Fibroblast of the aortic adventitia (primary cell): Measurements from ENCODE around the gene ABCA10. TPM values are rescaled to one million over a fixed set of nuclear protein-coding genes. Genes with fewer than 3 reads are reported as not detected.
"Not testable (repeated sequence)": the region's sequence is repeated elsewhere in the genome, so short reads cannot be mapped to it uniquely, and the experiment has no call there.

Experiments
- DNase-seq: peaks from one replicate; pipeline ENCODE4 v3.0.0-alpha.2; 2010; ENCODE audit warnings: low read depth
- H3K4me3 ChIP-seq: 2 replicates; pipeline ENCODE4 v1.5.1; 2011; ENCODE audit warnings: low read depth, mild to moderate bottlenecking, control low read depth, low read length, moderate library complexity
- CTCF ChIP-seq: IDR thresholded peaks from 2 replicates; pipeline ENCODE4 v1.5.1; 2011; ENCODE audit warnings: mild to moderate bottlenecking, low read length, control low read depth, inconsistent platforms; ENCODE audit not compliant: insufficient read depth
- total RNA-seq: library from RNA; depleted of rRNA; stranded (reverse); fragments of >200 nt; gene quantifications from 2 replicates; pipeline ENCODE4 v1.2.3, GENCODE V29; 2012; ENCODE audit warnings: low replicate concordance

The ABCA10 gene
- total RNA-seq, 1 donor, result 2.8 TPM

GRCh38 chr17:69213059-69213813 is 15.4 kb downstream of the ABCA10 start:
- no peak for DNase-seq
- H3K4me3 ChIP-seq, result no peak overlapping the region
- no peak for TF ChIP-seq CTCF

DNA sequence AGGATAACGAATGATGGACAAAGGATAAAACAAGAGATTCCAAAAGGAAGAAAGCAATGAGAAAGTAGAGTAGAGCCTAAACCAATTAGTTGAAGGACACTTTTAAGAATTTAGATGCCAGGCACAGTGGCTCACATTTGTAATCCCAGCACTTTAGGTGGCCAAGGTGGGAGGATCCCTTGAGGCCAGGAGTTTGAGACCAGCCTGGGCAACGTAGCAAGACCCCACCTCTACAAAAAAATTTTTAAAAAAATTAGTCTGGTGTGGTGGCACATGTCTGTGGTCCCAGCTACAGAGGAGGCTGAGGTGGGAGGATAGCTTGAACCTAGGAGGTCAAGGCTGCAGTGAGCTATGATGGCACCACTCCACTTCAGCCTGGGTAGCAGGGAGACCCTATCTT is 20.0 kb downstream of the ABCA10 start:
- DNase-seq, result no peak
- H3K4me3 ChIP-seq, result no peak overlapping the region
- TF ChIP-seq CTCF, result no peak

DNA sequence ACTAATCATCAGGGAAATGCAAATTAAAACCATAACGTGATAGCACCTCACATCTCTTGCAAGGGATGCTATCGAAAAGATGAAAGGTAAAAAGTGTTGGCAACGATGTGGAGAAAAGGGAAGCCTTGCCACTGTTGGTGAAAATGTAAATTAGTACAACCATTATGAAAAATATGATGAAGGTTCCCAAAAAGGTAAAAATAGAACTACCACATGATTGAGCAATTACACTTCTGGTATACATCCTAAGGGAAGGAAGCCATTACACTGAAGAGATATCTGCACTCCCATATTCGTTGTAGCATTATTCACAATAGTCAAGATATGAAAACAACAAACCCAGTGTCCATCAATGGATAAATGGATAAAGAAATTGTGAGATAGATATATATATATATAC is 21.5 kb downstream of the ABCA10 start:
- no peak for TF ChIP-seq CTCF
- no peak overlapping the region for H3K4me3 ChIP-seq
- no peak for DNase-seq

DNA sequence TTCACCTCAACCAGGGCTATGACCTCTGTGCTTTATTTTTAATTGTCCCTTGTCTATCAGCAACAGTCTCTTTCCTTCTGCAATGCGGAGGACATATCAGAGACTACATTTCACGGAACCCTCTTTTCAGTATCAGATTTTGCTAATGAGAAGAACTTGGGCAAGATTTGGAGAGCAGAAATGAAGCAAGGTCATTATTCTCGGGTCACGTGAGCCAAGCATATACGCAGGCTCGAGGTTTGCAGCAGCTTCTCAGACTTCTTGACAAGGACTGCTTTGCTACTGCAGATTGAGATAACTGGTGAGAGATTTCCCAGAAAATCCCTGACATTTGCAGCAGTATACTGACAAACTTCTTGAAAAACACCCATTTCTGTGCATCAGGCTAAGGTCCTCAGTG is 30.4 kb downstream of the ABCA10 start:
- no peak overlapping the region for H3K4me3 ChIP-seq
- no peak for TF ChIP-seq CTCF
- no peak for DNase-seq

- H3K4me3 ChIP-seq, DNase-seq: not testable (repeated sequence)
These were observed 32.4 kb downstream of the ABCA10 start for GRCh38 chr17:69196105-69196653.

GRCh38 chr17:69192754-69193153 is 35.9 kb downstream of the ABCA10 start:
- no peak for DNase-seq
- H3K4me3 ChIP-seq, result no peak overlapping the region
- TF ChIP-seq CTCF, result no peak

DNA sequence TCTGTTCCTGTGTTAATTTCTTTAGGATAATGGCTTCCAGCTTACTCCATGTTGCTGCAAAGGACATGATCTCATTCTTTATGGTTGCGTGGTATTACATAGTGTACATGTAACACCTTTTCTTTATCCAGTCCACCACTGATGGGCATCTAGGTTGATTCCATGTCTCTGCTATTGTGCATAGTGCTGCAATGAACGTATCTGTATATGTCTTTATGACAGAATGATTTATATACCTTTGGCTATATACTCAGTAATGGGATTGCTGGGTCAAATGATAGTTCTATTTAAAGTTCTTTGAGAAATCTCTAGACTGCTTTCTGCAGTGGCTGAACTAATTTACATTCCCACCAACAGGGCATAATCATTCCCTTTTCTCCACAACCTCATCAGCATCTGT is 39.8 kb downstream of the ABCA10 start:
- DNase-seq, result no peak
- TF ChIP-seq CTCF, result no peak
- H3K4me3 ChIP-seq, result no peak overlapping the region
